PC-9 (cell line): ENCODE measurements around the gene HMGN3. TPM values are rescaled to one million over a fixed set of nuclear protein-coding genes. Genes with fewer than 3 reads are reported as not detected.

ENCODE experiments used
- BruUV-seq: library from RNA; stranded (reverse); fragments of 400-500 nt; replicated peaks from 2 replicates; lab custom pipeline; 2021; lab: Mats Ljungman, UMichigan
- CTCF ChIA-PET: fragments of 300-600 bp; sonication (Branson Sonifier 250); formaldehyde crosslinking; loops from one replicate; lab custom pipeline; 2022; ENCODE audit warnings: antibody characterized with exemption; lab: Charles Lee
- POLR2A ChIA-PET: fragments of 300-600 bp; sonication (Branson Sonifier 250); formaldehyde crosslinking; loops from one replicate; lab custom pipeline; 2022; ENCODE audit warnings: antibody characterized with exemption; ENCODE audit not compliant: unreplicated experiment; lab: Charles Lee
- DNase-seq, 2 experiments: peaks; one replicate each; pipeline versions ENCODE4 v3.0.0 to v3.0.0-alpha.2; 2015 to 2022; ENCODE audit warnings: mixed read lengths in 1 of 2
- H2AFZ ChIP-seq: fragments of 200-600 bp; sonication (generic); 2 replicates; pipeline ENCODE4 v1.8.1; 2017; ENCODE audit warnings: antibody characterized with exemption
- H3F3A ChIP-seq: fragments of 200-600 bp; sonication (generic); 2 replicates; pipeline ENCODE4 v1.8.1; 2017; ENCODE audit warnings: antibody characterized with exemption, mild to moderate bottlenecking, low read depth; ENCODE audit not compliant: insufficient read depth
- H3K27ac ChIP-seq: fragments of 200-600 bp; sonication (generic); 2 replicates; pipeline ENCODE4 v1.6.1; 2016; ENCODE audit warnings: mixed run types
- H3K27me3 ChIP-seq: fragments of 200-600 bp; sonication (generic); 2 replicates; pipeline ENCODE4 v1.6.1; 2016; ENCODE audit warnings: low read depth, mixed run types; ENCODE audit not compliant: insufficient read depth
- H3K36me3 ChIP-seq: fragments of 200-600 bp; sonication (generic); 2 replicates; pipeline ENCODE4 v1.6.1; 2016; ENCODE audit warnings: low read depth, mixed run types
- H3K4me1 ChIP-seq: fragments of 200-600 bp; sonication (generic); replicated peaks from 2 replicates; pipeline ENCODE4 v1.6.1; 2016; ENCODE audit warnings: mixed run types; ENCODE audit not compliant: insufficient read depth
- H3K4me2 ChIP-seq: fragments of 200-600 bp; sonication (generic); 2 replicates; pipeline ENCODE4 v1.6.1; 2017; ENCODE audit warnings: mixed run types
- H3K4me3 ChIP-seq: fragments of 200-600 bp; sonication (generic); 2 replicates; pipeline ENCODE4 v1.6.1; 2016; ENCODE audit warnings: mixed run types
- H3K79me2 ChIP-seq: fragments of 200-600 bp; sonication (generic); 2 replicates; pipeline ENCODE4 v1.6.1; 2017; ENCODE audit warnings: low read depth, mixed run types
- H3K9me2 ChIP-seq: fragments of 200-600 bp; sonication (generic); 2 replicates; pipeline ENCODE4 v1.8.1; 2017; ENCODE audit warnings: mild to moderate bottlenecking; ENCODE audit not compliant: insufficient read depth
- H3K9me3 ChIP-seq: fragments of 200-600 bp; sonication (generic); 2 replicates; pipeline ENCODE4 v1.8.1; 2016; ENCODE audit warnings: low read depth; ENCODE audit not compliant: insufficient read depth
- H4K20me1 ChIP-seq: fragments of 200-600 bp; sonication (generic); 2 replicates; pipeline ENCODE4 v1.8.1; 2017; ENCODE audit not compliant: insufficient read depth
- EZH2 ChIP-seq: fragments of 200-600 bp; sonication (generic); IDR thresholded peaks from 2 replicates; pipeline ENCODE4 v1.8.0; 2017; ENCODE audit warnings: antibody characterized with exemption, low read depth
- intact Hi-C: fragments of 100-400 bp; cut with micrococcal nuclease; formaldehyde crosslinking; loops from one replicate; pipeline ENCODE4 v1.10.0; 2022; ENCODE audit not compliant: unreplicated experiment
- total RNA-seq: library from RNA; stranded (reverse); gene quantifications from 2 replicates; pipeline ENCODE4 v1.2.3, GENCODE V29; 2021
- TF ChIP-seq, protein P1 (sequence below): fragments of 200-600 bp; sonication (generic); conservative IDR thresholded peaks from 2 replicates; pipeline ENCODE4 v1.6.1; 2017; ENCODE audit warnings: mixed run types, antibody characterized with exemption, mild to moderate bottlenecking, moderate library complexity

The HMGN3 gene
- total RNA-seq, 1 experiment from 2014 or later = 62.3 TPM

DNA sequence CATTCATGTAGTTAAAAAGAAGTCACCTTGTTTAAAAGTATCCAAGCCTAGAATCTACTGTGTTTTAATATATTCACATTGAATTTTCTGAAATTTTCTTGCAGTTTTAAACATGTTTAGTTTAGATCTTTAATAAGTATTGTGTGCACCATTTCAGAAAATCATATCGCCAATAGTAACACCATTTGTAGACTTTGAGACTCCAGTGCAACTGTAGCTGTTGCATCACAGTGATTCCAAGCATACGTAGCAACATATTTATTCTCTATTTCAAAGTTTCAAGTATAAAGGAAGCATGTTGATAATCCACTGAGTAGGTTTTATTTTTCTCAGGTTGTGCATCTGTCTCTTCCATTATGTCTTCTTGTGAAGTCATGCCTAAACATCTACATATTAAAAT, 46.4 kb downstream of the HMGN3 start:
- no peak overlapping the region for H3K4me3 ChIP-seq
- H3K9me3 ChIP-seq = no peaks in the 10 kb centered on the region
- ChIA-PET POLR2A (no interaction called here), CTCF (no interaction called here)
- no peaks in the 10 kb centered on the region for H3K36me3 ChIP-seq
- no peak overlapping the region for H3K27ac ChIP-seq
- no peaks in the 10 kb centered on the region for H4K20me1 ChIP-seq
- H3F3A ChIP-seq = no peaks in the 10 kb centered on the region
- BruUV-seq = no TSS peak
- no peaks in the 10 kb centered on the region for H3K27me3 ChIP-seq
- no peaks in the 10 kb centered on the region for H3K9me2 ChIP-seq
- no peak overlapping the region for H3K4me2 ChIP-seq
- no peaks in the 10 kb centered on the region for H3K79me2 ChIP-seq
- H3K4me1 ChIP-seq = no peaks in the 10 kb centered on the region
- TF ChIP-seq, protein P1, sequence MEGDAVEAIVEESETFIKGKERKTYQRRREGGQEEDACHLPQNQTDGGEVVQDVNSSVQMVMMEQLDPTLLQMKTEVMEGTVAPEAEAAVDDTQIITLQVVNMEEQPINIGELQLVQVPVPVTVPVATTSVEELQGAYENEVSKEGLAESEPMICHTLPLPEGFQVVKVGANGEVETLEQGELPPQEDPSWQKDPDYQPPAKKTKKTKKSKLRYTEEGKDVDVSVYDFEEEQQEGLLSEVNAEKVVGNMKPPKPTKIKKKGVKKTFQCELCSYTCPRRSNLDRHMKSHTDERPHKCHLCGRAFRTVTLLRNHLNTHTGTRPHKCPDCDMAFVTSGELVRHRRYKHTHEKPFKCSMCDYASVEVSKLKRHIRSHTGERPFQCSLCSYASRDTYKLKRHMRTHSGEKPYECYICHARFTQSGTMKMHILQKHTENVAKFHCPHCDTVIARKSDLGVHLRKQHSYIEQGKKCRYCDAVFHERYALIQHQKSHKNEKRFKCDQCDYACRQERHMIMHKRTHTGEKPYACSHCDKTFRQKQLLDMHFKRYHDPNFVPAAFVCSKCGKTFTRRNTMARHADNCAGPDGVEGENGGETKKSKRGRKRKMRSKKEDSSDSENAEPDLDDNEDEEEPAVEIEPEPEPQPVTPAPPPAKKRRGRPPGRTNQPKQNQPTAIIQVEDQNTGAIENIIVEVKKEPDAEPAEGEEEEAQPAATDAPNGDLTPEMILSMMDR = no peak
- no peak for TF ChIP-seq EZH2
- H2AFZ ChIP-seq = no peak overlapping the region
- no peak for DNase-seq
- intact Hi-C loops = no loop called here

DNA sequence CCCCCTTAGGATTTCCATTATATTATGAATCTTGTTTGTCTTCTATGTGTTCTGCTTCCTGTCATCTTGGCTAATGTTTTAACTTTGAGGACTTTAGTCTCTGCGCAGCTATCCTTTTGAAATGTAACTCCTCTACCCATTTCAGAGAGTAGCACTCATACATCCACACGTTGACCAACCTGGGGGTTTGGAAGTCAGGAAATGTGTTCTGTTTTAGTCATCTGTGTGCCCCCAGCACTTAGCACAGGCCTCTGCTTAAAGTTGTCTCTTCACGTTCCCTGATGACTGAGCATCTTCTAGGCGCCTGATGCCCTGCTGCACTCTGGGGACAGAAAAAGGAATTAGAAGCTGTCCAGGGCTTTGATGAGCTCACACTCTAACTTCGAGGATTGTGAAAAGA, 47.9 kb downstream of the HMGN3 start:
- Histone ChIP-seq H3K79me2 (no peaks in the 10 kb centered on the region), H3K4me3 (no peak overlapping the region), H3K9me3 (no peaks in the 10 kb centered on the region), H4K20me1 (no peaks in the 10 kb centered on the region), H3K27me3 (no peaks in the 10 kb centered on the region), H3K4me2 (no peak overlapping the region), H2AFZ (no peak overlapping the region), H3F3A (no peaks in the 10 kb centered on the region), H3K36me3 (no peaks in the 10 kb centered on the region), H3K9me2 (no peaks in the 10 kb centered on the region), H3K4me1 (no peaks in the 10 kb centered on the region), H3K27ac (no peak overlapping the region)
- CTCF ChIA-PET = no interaction called here
- TF ChIP-seq EZH2 = no peak
- TF ChIP-seq, protein P1 = no peak
- no TSS peak for BruUV-seq
- POLR2A ChIA-PET = interaction anchor here (0.6 to 0.7 kb wide), 3 partner anchors 253 to 993 kb away, joined by 3 to 4 read pairs (median 3); no protein-coding TSS in a partner anchor
- intact Hi-C loops = no loop called here
- no peak for DNase-seq

DNA sequence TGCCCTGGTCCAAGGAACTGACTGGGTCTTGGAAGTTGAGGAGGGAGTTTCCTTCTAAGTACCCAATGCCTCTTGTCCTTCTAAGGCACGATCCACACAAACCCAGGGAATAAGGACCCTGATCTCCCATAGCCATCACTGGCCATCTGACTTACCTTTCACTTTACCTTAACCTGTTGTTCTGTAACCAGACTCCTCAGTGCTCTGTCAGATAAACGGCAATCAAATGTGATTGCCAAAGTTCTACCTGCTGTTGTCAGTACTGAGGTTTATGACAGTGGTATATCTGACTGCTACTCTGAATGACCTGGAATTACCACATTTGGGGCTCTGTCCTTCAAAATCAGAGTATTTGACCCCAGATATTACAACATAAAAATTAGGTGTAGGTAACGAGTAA, 49.8 kb downstream of the HMGN3 start:
- Histone ChIP-seq H3K36me3 (no peaks in the 10 kb centered on the region), H3F3A (no peaks in the 10 kb centered on the region), H3K4me2 (no peak overlapping the region), H3K27me3 (no peaks in the 10 kb centered on the region), H3K27ac (no peak overlapping the region), H3K4me1 (no peaks in the 10 kb centered on the region), H2AFZ (no peak overlapping the region), H3K9me2 (no peaks in the 10 kb centered on the region), H3K79me2 (no peaks in the 10 kb centered on the region), H4K20me1 (no peaks in the 10 kb centered on the region), H3K4me3 (no peak overlapping the region), H3K9me3 (no peaks in the 10 kb centered on the region)
- DNase-seq = no peak
- TF ChIP-seq EZH2 = no peak
- TF ChIP-seq, protein P1 = no peak
- intact Hi-C loops = no loop called here
- ChIA-PET CTCF (no interaction called here), POLR2A (no interaction called here)
- no TSS peak for BruUV-seq
